ENCODE measurements around the gene GRK2. TPM values are rescaled to one million over a fixed set of nuclear protein-coding genes. Genes with fewer than 3 reads are reported as not detected.
A peak's percentile ranks its signal among the peaks of the same experiment; 100 is the strongest.

GRK2 gene
- total and polyA plus RNA-seq, 9 of the 15 experiments (the other 6 are each of a cell fraction or from before 2014, with no cell fraction given), result 0.24 to 95.8 (median 56.5) TPM

DNA sequence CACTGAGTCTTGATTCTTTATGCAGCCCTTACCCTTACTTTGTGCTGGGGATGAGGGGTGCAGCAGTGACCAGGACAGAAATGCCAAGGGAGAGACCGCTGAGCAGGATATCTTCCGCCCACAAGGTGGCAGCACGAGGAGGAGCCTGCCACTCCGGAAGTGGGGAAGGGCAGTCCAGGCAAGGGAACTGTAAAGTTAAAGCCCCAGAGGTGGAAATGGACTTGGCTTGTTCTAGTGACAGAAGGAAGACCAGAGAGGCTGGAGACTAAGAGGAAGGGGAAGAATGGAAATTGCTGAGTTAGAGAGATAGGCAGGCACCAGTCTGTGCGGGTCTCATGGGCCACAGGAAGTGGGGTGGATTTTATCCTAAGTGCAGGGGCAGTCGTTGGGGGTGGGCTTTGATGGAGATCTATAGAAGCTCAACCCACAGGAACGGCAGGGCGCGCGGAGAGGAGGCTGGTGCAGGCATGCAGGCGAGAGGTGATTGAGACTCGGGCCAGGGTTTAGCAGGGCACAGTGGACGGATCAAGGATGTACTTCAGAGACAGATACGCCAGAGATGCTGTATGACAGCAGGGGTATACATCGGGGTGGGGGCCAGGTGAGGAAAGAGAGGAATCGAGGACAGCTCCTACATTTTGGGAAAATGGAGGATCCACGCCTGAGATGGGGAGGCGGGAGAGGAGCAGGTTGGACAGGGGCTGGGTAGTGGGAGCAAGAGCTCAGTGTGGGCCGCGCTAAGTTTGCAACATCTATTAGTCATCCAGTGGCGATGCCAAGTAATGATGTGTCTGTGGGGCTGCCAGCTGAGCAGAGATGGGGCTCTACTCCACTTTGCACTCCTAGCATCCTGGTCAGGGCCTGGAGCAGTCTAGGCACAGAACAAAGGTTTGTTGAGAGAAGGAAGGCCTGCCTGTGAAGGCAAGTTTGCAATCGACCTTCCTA lies 3.3 kb upstream of the GRK2 start (continued):
- TF ChIP-seq ZNF316 (IDR thresholded peaks at IDR 0.05) (peak; percentile 76), ZNF592 (IDR thresholded peaks at IDR 0.05) (peak; percentile 85), ZBED1 (IDR thresholded peaks at IDR 0.05) (no peak), KLF10 (CRISPR knock-in tag; IDR thresholded peaks at IDR 0.05) (no peak), PHB (CRISPR knock-in tag; IDR thresholded peaks at IDR 0.05) (no peak), ZNF445 (CRISPR knock-in tag; IDR thresholded peaks at IDR 0.05; ENCODE audit: low read depth) (no peak), POLR3G (IDR thresholded peaks at IDR 0.05; ENCODE audit: extremely low read depth, insufficient read length, insufficient replicate concordance) (no peak), BRD9 (IDR thresholded peaks at IDR 0.05; ENCODE audit: low read depth, partially characterized antibody) (peak; percentile 82), ZNF766 (CRISPR knock-in tag; conservative IDR thresholded peaks at IDR 0.05) (0 out of 2 replicates have a peak, but pooled peaks have one; percentile 52)
- TF ChIP-seq, protein P1, sequence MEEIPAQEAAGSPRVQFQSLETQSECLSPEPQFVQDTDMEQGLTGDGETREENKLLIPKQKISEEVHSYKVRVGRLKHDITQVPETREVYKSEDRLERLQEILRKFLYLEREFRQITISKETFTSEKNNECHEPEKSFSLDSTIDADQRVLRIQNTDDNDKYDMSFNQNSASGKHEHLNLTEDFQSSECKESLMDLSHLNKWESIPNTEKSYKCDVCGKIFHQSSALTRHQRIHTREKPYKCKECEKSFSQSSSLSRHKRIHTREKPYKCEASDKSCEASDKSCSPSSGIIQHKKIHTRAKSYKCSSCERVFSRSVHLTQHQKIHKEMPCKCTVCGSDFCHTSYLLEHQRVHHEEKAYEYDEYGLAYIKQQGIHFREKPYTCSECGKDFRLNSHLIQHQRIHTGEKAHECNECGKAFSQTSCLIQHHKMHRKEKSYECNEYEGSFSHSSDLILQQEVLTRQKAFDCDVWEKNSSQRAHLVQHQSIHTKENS (CRISPR knock-in tag; IDR thresholded peaks at IDR 0.05), result no peak
- TF ChIP-seq, protein P2, sequence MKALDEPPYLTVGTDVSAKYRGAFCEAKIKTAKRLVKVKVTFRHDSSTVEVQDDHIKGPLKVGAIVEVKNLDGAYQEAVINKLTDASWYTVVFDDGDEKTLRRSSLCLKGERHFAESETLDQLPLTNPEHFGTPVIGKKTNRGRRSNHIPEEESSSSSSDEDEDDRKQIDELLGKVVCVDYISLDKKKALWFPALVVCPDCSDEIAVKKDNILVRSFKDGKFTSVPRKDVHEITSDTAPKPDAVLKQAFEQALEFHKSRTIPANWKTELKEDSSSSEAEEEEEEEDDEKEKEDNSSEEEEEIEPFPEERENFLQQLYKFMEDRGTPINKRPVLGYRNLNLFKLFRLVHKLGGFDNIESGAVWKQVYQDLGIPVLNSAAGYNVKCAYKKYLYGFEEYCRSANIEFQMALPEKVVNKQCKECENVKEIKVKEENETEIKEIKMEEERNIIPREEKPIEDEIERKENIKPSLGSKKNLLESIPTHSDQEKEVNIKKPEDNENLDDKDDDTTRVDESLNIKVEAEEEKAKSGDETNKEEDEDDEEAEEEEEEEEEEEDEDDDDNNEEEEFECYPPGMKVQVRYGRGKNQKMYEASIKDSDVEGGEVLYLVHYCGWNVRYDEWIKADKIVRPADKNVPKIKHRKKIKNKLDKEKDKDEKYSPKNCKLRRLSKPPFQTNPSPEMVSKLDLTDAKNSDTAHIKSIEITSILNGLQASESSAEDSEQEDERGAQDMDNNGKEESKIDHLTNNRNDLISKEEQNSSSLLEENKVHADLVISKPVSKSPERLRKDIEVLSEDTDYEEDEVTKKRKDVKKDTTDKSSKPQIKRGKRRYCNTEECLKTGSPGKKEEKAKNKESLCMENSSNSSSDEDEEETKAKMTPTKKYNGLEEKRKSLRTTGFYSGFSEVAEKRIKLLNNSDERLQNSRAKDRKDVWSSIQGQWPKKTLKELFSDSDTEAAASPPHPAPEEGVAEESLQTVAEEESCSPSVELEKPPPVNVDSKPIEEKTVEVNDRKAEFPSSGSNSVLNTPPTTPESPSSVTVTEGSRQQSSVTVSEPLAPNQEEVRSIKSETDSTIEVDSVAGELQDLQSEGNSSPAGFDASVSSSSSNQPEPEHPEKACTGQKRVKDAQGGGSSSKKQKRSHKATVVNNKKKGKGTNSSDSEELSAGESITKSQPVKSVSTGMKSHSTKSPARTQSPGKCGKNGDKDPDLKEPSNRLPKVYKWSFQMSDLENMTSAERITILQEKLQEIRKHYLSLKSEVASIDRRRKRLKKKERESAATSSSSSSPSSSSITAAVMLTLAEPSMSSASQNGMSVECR (CRISPR knock-in tag; IDR thresholded peaks at IDR 0.05), result peak; percentile 42; the same call in 1 of the 2 replicates
- TF ChIP-seq, protein P3, sequence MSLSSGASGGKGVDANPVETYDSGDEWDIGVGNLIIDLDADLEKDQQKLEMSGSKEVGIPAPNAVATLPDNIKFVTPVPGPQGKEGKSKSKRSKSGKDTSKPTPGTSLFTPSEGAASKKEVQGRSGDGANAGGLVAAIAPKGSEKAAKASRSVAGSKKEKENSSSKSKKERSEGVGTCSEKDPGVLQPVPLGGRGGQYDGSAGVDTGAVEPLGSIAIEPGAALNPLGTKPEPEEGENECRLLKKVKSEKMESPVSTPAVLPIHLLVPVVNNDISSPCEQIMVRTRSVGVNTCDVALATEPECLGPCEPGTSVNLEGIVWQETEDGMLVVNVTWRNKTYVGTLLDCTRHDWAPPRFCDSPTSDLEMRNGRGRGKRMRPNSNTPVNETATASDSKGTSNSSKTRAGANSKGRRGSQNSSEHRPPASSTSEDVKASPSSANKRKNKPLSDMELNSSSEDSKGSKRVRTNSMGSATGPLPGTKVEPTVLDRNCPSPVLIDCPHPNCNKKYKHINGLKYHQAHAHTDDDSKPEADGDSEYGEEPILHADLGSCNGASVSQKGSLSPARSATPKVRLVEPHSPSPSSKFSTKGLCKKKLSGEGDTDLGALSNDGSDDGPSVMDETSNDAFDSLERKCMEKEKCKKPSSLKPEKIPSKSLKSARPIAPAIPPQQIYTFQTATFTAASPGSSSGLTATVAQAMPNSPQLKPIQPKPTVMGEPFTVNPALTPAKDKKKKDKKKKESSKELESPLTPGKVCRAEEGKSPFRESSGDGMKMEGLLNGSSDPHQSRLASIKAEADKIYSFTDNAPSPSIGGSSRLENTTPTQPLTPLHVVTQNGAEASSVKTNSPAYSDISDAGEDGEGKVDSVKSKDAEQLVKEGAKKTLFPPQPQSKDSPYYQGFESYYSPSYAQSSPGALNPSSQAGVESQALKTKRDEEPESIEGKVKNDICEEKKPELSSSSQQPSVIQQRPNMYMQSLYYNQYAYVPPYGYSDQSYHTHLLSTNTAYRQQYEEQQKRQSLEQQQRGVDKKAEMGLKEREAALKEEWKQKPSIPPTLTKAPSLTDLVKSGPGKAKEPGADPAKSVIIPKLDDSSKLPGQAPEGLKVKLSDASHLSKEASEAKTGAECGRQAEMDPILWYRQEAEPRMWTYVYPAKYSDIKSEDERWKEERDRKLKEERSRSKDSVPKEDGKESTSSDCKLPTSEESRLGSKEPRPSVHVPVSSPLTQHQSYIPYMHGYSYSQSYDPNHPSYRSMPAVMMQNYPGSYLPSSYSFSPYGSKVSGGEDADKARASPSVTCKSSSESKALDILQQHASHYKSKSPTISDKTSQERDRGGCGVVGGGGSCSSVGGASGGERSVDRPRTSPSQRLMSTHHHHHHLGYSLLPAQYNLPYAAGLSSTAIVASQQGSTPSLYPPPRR (CRISPR knock-in tag; IDR thresholded peaks at IDR 0.05; ENCODE audit: borderline replicate concordance), result no peak

All from K562 (cell line).